Measurements from ENCODE around the gene MAGI1. TPM values are rescaled to one million over a fixed set of nuclear protein-coding genes. Genes with fewer than 3 reads are reported as not detected.

MAGI1 gene
- total and polyA plus RNA-seq, 4 donors = 9.9 to 88.1 (median 24.6) TPM

DNA sequence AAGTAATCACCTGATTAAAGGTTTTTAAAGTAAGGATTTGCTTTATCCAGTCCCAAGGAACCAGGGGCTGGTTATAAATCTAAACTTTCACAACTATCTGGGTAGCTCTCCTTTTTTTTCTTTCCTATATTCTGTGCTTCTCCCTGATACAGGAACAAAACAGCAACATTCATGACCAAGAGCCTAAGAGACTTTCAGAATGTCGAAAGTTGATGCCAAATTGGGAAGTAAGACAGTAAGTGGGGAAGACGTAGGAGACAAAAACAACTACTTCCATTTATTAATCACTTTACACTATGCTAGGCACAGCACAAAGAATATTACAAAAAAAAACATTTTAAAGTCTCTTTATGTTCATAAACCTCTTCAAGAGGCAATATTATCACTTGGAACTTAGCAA is 211.6 kb downstream of the MAGI1 start:
- peaks cover 0 to 23% (median 4%) of the 10 kb centered on the region in 5 donors for H3K4me1 ChIP-seq (ENCODE audit: control insufficient read depth in 5 of 5, insufficient read depth in 5 of 5, low read length in 5 of 5)
- H3K27me3 ChIP-seq (ENCODE audit: control insufficient read depth in 3 of 3, insufficient read depth in 3 of 3, low read length in 2 of 3) = no peaks in the 10 kb centered on the region
- H3K27ac ChIP-seq (ENCODE audit: low read depth in 1 of 2, low read length in 1 of 2) = no peak overlapping the region
- H3K9ac ChIP-seq (ENCODE audit: insufficient read depth in 1 of 2, low read length in 2 of 2) = no peak overlapping the region
- TF ChIP-seq, protein P1, sequence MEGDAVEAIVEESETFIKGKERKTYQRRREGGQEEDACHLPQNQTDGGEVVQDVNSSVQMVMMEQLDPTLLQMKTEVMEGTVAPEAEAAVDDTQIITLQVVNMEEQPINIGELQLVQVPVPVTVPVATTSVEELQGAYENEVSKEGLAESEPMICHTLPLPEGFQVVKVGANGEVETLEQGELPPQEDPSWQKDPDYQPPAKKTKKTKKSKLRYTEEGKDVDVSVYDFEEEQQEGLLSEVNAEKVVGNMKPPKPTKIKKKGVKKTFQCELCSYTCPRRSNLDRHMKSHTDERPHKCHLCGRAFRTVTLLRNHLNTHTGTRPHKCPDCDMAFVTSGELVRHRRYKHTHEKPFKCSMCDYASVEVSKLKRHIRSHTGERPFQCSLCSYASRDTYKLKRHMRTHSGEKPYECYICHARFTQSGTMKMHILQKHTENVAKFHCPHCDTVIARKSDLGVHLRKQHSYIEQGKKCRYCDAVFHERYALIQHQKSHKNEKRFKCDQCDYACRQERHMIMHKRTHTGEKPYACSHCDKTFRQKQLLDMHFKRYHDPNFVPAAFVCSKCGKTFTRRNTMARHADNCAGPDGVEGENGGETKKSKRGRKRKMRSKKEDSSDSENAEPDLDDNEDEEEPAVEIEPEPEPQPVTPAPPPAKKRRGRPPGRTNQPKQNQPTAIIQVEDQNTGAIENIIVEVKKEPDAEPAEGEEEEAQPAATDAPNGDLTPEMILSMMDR (IDR thresholded peaks at IDR 0.05; ENCODE audit: control extremely low read depth, extremely low read depth) = no peak
- H3K4me3 ChIP-seq = no peak overlapping the region
- no peak for ATAC-seq (ENCODE audit: insufficient read depth, low FRiP score)
- H3K36me3 ChIP-seq (ENCODE audit: control insufficient read depth in 4 of 4, insufficient read depth in 4 of 4, low read length in 4 of 4) = no peaks in the 10 kb centered on the region
- 57 to 67% methylated on average over 2 of the region's 2 CpGs for WGBS, 2 donors
- H3K9me3 ChIP-seq (ENCODE audit: control insufficient read depth in 4 of 4, insufficient read depth in 3 of 4, low read length in 3 of 4) = no peaks in the 10 kb centered on the region
- no peak for DNase-seq

DNA sequence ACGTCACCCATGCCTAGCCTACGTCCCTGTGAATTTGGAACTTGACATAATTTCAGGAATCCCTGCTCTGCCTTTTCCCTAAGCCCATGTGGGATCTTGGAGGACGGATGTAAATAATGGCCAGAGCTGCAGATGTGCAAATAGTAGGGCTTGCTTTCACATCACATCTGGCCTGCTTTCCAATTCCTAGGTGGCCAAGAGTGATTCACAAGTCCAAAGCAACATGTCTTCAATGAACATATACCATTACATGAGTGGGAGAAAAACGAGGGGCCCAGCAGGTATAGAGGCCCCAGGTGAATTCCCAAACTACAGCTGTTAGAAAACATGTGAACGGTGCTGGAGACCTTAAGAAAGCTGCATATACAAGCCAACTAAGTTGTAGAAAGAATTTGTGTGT is 214.6 kb downstream of the MAGI1 start:
- H3K36me3 ChIP-seq (ENCODE audit: control insufficient read depth in 4 of 4, insufficient read depth in 4 of 4, low read length in 4 of 4) = no peaks in the 10 kb centered on the region
- DNase-seq (no peak), ATAC-seq (ENCODE audit: insufficient read depth, low FRiP score) (no peak)
- H3K9me3 ChIP-seq (ENCODE audit: control insufficient read depth in 4 of 4, insufficient read depth in 3 of 4, low read length in 3 of 4) = no peaks in the 10 kb centered on the region
- TF ChIP-seq, protein P1 (IDR thresholded peaks at IDR 0.05; ENCODE audit: control extremely low read depth, extremely low read depth) = no peak
- peaks cover 0 to 20% (median 0%) of the 10 kb centered on the region in 5 donors for H3K4me1 ChIP-seq (ENCODE audit: control insufficient read depth in 5 of 5, insufficient read depth in 5 of 5, low read length in 5 of 5)
- no peaks in the 10 kb centered on the region for H3K27me3 ChIP-seq (ENCODE audit: control insufficient read depth in 3 of 3, insufficient read depth in 3 of 3, low read length in 2 of 3)
- no peak overlapping the region for H3K9ac ChIP-seq (ENCODE audit: insufficient read depth in 1 of 2, low read length in 2 of 2)
- 77 to 78% methylated on average over 5 of the region's 5 CpGs for WGBS, 2 donors
- no peak overlapping the region for H3K4me3 ChIP-seq
- no peak overlapping the region for H3K27ac ChIP-seq (ENCODE audit: low read depth in 1 of 2, low read length in 1 of 2)

DNA sequence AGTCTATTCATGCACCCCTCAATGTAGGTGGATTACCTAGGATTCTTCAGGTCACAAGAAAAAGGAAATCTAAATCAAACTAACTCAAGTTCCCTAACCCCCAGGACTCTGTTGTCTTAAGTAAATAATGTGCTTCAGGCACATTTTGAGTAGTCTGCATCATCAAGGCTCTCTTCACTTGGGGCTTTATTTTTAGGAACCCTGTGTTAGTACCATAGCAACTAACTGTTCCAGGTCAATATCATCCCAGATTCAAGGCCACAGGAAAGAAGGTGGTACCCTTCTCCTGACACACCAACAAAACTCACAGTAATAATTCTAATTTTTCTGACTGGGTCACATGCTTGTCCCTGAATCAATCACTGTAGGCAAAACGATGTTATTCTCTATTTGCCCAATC is 218.1 kb downstream of the MAGI1 start:
- H3K27ac ChIP-seq (ENCODE audit: low read depth in 1 of 2, low read length in 1 of 2) = no peak overlapping the region
- no peaks in the 10 kb centered on the region for H3K27me3 ChIP-seq (ENCODE audit: control insufficient read depth in 3 of 3, insufficient read depth in 3 of 3, low read length in 2 of 3)
- DNase-seq (no peak), ATAC-seq (ENCODE audit: insufficient read depth, low FRiP score) (no peak)
- H3K4me1 ChIP-seq (ENCODE audit: control insufficient read depth in 5 of 5, insufficient read depth in 5 of 5, low read length in 5 of 5) = peaks cover 0 to 14% (median 0%) of the 10 kb centered on the region in 5 donors
- no peaks in the 10 kb centered on the region for H3K36me3 ChIP-seq (ENCODE audit: control insufficient read depth in 4 of 4, insufficient read depth in 4 of 4, low read length in 4 of 4)
- whole genome bisulfite sequencing, 2 donors = 68 to 73% methylated on average over 1 of the region's 1 CpG
- no peak overlapping the region for H3K9ac ChIP-seq (ENCODE audit: insufficient read depth in 1 of 2, low read length in 2 of 2)
- no peak overlapping the region for H3K4me3 ChIP-seq
- H3K9me3 ChIP-seq (ENCODE audit: control insufficient read depth in 4 of 4, insufficient read depth in 3 of 4, low read length in 3 of 4) = no peaks in the 10 kb centered on the region
- TF ChIP-seq, protein P1 (IDR thresholded peaks at IDR 0.05; ENCODE audit: control extremely low read depth, extremely low read depth) = no peak

DNA sequence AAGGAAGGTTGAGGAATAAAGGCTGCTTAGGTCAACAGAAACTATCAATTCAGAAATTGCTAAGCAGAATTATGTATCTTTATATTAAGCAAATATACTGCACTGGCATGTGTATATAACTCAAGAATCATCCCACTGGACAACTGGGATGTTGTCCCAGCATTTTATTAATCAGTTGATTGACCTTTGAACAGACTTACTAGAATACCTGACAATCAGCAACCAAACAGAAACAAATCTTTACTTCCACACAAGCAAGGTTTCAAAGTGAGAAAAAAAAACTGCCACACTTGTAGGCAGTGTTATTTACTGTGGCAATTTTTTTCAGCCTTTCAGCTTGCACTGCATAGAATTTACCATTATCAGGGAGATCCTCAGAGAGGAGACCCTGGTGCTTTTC is 218.8 kb downstream of the MAGI1 start:
- Histone ChIP-seq H3K4me3 (no peak overlapping the region), H3K27me3 (ENCODE audit: control insufficient read depth in 3 of 3, insufficient read depth in 3 of 3, low read length in 2 of 3) (no peaks in the 10 kb centered on the region), H3K9me3 (ENCODE audit: control insufficient read depth in 4 of 4, insufficient read depth in 3 of 4, low read length in 3 of 4) (no peaks in the 10 kb centered on the region), H3K9ac (ENCODE audit: insufficient read depth in 1 of 2, low read length in 2 of 2) (no peak overlapping the region), H3K4me1 (ENCODE audit: control insufficient read depth in 5 of 5, insufficient read depth in 5 of 5, low read length in 5 of 5) (peaks cover 0 to 18% (median 0%) of the 10 kb centered on the region in 5 donors), H3K36me3 (ENCODE audit: control insufficient read depth in 4 of 4, insufficient read depth in 4 of 4, low read length in 4 of 4) (no peaks in the 10 kb centered on the region), H3K27ac (ENCODE audit: low read depth in 1 of 2, low read length in 1 of 2) (no peak overlapping the region)
- DNase-seq (no peak), ATAC-seq (ENCODE audit: insufficient read depth, low FRiP score) (no peak)
- TF ChIP-seq, protein P1 (IDR thresholded peaks at IDR 0.05; ENCODE audit: control extremely low read depth, extremely low read depth) = no peak

Data from lung (tissue), 12 donors.